Activated naive CD4-positive, alpha-beta T cell treated with anti-CD3 and anti-CD28 coated beads, Interleukin-2, amount 50 U/mL, for 72 hours (primary cell): ENCODE data around the gene TMC3. TPM values are rescaled to one million over a fixed set of nuclear protein-coding genes. Genes with fewer than 3 reads are reported as not detected.
"Not testable (repeated sequence)": the region's sequence is repeated elsewhere in the genome, so short reads cannot be mapped to it uniquely, and the experiment has no call there.

ENCODE experiments used
- ATAC-seq, 2 donors: fragments of 150-1000 bp; cut with Tn5 transposase; 2 replicates each; pipeline ENCODE4 v1.10.0; 2021; ENCODE audit warnings: mild to moderate bottlenecking in 2 of 2, moderate library complexity in 2 of 2
- DNase-seq, 2 donors: peaks; one replicate each; pipeline ENCODE4 v3.0.0; 2021 to 2022; ENCODE audit warnings: low spot score in 2 of 2
- H3K27ac Mint-ChIP-seq, 2 donors: one replicate each; pipeline ENCODE4 v1.8.0; 2022; ENCODE audit warnings: mild to moderate bottlenecking in 2 of 2, mixed read lengths in 2 of 2
- H3K36me3 Mint-ChIP-seq, 2 donors: one replicate each; pipeline ENCODE4 v1.8.0; 2022; ENCODE audit warnings: mixed read lengths in 2 of 2
- H3K9me3 Mint-ChIP-seq, 2 donors: one replicate each; pipeline ENCODE4 v1.8.0; 2022; ENCODE audit warnings: mixed read lengths in 2 of 2
- total RNA-seq, 2 donors: library from RNA; stranded (reverse); gene quantifications; one replicate each; pipeline ENCODE4 v1.2.3, GENCODE V29; 2022

TMC3 gene
- total RNA-seq, 2 donors from 2014 or later, result not detected

DNA sequence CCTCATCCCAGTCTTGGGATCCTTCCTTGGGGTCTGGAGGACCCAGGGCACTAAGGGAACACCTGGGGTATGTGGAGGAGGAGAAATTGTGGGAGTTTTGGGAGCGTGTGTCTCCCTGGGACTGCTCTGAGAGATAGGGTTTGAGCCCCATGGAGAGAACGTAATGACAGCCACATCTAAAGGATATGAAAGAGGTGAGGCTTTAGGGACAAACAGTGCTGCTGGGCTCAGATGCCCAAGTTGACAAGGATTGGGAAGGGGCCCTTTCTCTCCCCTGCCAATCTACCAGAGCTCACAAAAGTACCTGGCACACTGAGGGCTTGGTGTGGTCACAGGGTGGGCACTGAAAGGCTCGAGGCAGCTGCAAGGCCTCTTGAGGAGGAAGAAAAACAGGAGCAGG, 36.8 kb downstream of the TMC3 start:
- Mint-ChIP-seq H3K27ac (no peak overlapping the region), H3K9me3 (no peaks in the 10 kb centered on the region), H3K36me3 (no peaks in the 10 kb centered on the region)
- DNase-seq (no peak), ATAC-seq (no peak)

DNA sequence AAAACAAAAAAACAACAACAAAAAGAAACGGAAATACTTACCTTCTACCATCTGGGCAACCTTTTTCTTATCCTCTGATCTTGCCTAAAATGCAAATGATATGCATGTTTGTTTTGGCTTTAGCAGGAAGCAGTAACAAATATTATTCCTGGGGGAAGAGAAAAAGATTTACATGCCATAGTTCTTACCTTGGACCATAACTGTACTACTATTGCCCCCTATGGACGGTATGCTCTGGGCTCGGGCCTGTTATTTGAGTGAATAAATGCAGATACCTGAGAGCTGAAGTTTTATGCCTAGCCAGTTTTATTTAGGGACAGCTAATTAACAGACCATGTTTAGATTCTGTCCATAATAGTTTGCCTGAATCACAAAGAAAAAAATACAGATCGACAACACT, 37.4 kb downstream of the TMC3 start:
- Mint-ChIP-seq H3K9me3 (no peaks in the 10 kb centered on the region), H3K27ac (peak overlapping the region in 1 of 2 donors; percentile 85), H3K36me3 (no peaks in the 10 kb centered on the region)
- no peak for DNase-seq
- peak in 1 of 2 donors; percentile 51 for ATAC-seq

DNA sequence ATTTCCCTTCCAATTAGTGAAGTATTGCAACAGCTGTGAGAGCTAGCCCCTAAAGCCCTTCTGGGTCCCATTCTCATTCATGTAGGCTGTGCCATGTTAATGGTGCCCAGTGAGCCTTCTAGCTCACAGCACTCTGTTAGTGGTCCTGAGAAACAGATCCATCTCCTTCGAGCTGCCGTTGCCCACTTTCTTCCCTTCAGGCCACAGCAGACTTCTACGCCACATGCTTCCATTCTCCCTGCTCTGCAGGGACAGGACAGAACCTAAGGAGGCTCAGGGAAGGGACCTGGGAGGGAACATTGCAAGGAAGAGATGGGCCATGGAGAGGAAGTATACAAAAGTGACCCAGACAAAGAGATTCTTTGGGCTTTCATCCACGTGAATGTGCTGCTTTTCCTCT, 38.4 kb downstream of the TMC3 start:
- no peak for ATAC-seq

DNA sequence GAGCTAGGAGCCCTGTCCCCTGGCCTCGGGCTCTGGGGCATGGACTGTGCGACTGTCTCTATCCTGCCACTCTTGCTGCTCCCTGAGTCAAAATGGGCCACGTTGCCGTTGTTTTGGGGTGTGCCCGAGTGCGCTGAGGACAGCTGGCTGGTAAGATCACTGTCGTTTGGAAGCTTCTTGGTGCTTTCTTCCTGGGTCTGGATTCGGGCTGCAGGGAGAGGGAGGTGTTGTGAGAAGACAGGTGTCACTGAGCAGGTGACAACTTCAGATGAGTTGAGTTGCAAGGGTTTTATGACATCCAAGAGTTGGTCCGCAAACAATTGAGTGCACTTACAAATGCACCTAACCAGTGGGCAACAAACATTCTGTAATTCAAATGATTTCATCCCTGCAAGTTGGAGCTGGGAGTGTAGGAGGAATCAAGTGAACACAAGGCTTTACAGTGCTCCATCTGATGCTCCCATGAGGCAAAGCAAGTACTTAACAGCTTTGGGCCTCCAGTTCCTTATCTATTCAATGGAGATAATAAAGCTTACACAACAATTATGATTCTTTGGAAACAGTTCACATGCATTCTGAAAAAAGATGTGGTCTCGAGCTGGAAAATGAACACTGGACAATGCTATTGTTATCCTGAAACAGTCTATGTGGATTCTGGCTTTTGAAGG, 39.1 kb downstream of the TMC3 start:
- Mint-ChIP-seq H3K9me3 (no peaks in the 10 kb centered on the region), H3K36me3 (no peaks in the 10 kb centered on the region), H3K27ac (no peak overlapping the region)
- no peak for DNase-seq
- no peak for ATAC-seq

More for the DNA sequence above, 38.4 kb downstream of the TMC3 start:
- DNase-seq, result no peak
- Mint-ChIP-seq H3K27ac (no peak overlapping the region), H3K9me3 (no peaks in the 10 kb centered on the region), H3K36me3 (no peaks in the 10 kb centered on the region)

DNA sequence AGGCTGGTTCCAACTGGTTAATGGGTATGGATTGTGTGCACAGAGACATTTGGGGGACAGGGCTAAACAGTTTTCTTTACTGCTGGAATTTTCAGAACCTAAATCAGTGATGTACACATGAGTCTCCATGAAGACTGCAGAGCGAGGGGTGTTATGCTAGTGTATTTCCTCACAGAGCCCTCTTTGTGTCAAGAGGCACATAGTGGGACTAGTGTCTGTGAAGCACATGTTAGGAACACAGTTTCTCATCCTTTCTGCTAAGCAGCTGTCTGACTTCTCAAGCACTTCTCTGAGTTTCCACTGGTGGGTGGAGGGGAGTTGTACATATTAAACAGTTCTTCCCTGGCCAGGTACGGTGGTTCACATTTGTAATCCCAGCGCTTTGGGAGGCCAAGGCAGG, 40.6 kb downstream of the TMC3 start:
- Mint-ChIP-seq H3K36me3 (peaks cover 0 to 6% of the 10 kb centered on the region in 2 donors), H3K9me3 (no peaks in the 10 kb centered on the region), H3K27ac (no peak overlapping the region)
- no peak for DNase-seq
- no peak for ATAC-seq

DNA sequence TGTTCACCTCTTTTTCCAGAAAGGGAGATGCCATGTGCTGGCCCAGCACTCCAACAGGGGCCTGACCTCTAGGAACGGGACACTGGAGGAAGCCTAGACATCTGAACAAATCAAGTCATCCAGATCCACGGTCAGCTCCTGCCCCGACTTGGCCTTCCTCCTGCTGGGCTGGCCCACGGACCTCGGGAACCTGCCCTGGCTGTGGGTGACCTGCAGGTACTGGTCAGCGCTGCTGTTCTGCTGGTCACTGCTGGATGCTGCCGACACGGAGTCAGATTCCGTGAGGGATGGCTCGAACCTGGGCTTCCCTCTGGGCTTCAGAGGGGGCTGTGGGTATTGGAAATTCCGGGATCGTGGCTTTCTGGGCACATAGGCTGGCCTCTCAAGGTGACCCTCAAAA, 41.7 kb downstream of the TMC3 start:
- DNase-seq (no peak), ATAC-seq (no peak)
- no peaks in the 10 kb centered on the region for H3K9me3 Mint-ChIP-seq
- no peak overlapping the region for H3K27ac Mint-ChIP-seq
- H3K36me3 Mint-ChIP-seq, result peaks cover 0 to 6% of the 10 kb centered on the region in 2 donors

DNA sequence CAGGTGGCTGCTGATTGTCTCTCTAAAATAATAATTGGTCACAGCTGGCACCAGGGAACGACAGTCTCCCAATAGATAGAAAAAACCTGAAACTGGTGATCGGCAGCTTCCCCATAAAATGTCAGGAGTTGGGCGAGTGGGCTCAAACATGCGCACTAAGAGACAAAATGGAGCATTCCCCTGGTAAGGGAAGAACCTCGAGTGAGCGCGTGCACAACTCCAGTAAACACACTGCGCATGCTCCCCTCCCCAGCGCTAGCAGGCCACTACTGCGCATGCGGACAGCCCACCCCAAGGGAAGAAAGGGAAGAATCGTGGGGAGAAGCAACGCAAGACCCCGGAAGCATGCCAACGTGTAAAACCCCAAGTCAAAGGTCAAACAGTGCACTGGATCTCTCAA, 42.4 kb downstream of the TMC3 start:
- no peak for ATAC-seq
- no peak for DNase-seq
- Mint-ChIP-seq H3K36me3 (peaks cover 0 to 6% of the 10 kb centered on the region in 2 donors), H3K27ac (no peak overlapping the region), H3K9me3 (no peaks in the 10 kb centered on the region)

DNA sequence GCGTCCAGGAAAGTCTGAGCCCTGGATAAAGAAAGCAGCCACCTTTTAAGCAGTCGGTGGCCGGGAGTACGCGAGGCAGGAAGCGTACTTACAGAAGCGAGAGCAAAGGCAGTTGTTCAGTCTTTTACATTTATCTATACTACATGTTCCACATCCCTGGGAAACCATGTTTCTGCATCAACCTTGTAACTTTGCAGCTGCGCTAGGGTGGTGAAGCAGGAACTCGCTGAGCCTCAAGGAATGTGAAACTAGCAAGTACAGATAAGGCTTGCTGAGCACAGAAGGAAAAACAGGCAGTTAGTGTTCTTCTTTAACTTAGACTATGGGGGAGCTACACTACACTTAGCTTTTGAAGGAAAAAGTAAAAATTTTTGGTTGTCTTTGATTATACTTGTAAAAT, 42.9 kb downstream of the TMC3 start:
- not testable (repeated sequence) for DNase-seq, ATAC-seq

DNA sequence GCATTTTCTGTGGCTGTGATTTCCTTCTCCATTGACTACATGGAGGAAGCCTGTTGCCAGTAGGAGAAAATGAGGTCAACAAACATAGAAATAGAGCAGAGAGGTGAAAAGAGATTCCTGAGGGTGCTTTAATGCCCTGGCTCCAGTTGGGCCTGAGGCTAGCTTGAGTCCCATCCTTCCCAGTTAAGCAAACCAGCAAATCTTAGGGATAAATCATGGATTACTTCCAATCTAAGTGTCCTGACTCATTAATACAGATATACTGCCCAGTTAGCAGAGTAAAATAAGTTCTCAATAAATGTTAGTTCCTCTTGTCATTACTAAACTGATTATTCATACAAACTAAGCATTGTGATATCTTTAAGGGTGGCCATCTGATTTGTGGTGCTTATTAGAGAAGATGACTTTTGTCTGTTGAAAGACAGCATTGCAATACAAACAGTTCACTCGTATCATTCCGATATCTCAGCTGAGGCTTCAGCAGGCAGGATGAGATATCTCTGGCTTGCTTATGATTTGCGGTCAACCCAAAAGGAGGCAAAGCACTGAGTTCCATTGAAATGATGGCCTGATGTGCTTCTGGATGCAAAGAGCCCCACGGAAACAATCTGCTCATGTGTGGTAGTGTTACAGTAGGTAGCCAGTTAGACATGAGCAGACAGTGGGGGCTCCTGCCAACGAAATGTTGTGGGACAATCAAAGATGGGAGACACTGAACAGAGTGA, 43.5 kb downstream of the TMC3 start:
- no peaks in the 10 kb centered on the region for H3K9me3 Mint-ChIP-seq
- DNase-seq (no peak), ATAC-seq (no peak)
- H3K36me3 Mint-ChIP-seq, result peaks cover 0 to 6% of the 10 kb centered on the region in 2 donors
- H3K27ac Mint-ChIP-seq, result peak overlapping the region; percentile 26 to 41

More for the DNA sequence above, 42.9 kb downstream of the TMC3 start:
- H3K9me3 Mint-ChIP-seq, H3K36me3 Mint-ChIP-seq: not testable (repeated sequence)
- peak overlapping the region; percentile 26 to 41 for H3K27ac Mint-ChIP-seq

DNA sequence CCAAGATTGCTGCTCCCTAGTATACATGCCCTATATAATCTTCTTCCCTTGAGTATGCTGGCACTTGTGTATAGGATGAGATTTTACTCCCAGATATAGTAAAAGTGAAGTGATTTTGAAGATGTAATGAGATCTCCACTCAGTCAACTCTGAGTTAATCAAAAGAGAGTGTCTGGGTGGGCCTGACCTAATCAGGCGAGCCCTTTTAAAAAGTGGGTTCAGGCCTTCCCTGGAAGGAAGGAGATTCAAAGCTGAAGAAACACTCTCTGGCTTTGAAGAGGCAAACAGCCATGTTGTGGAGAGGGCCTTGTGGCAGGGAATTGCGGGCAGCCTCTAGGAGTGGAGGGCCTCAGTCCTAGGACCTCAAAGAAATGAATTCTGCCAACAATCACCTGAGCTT, 44.6 kb downstream of the TMC3 start:
- peaks cover 1 to 6% of the 10 kb centered on the region in 2 donors for H3K36me3 Mint-ChIP-seq
- ATAC-seq (no peak), DNase-seq (no peak)
- H3K9me3 Mint-ChIP-seq, result no peaks in the 10 kb centered on the region
- no peak overlapping the region for H3K27ac Mint-ChIP-seq

DNA sequence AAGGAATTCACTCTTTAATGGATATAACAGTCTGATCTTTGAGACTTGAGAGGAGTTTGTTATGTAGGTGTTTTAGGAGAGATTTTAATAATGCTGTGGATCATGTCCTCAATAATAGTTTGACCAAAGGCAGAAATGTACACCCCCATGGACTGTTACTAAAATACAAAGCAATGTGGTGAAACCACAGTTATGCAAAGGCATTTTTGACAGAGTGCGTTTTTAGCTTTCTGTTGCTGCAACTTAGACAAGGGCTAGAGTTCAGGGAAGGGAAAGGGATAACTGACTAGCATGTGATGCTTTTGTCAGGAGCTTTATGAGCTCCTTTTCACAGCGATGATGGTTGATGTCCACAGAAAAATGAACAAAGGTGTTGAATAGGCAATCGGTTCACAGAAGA, 46.5 kb downstream of the TMC3 start:
- H3K27ac Mint-ChIP-seq, result no peak overlapping the region
- DNase-seq (no peak), ATAC-seq (no peak)
- no peaks in the 10 kb centered on the region for H3K9me3 Mint-ChIP-seq
- H3K36me3 Mint-ChIP-seq, result peaks cover 5 to 6% of the 10 kb centered on the region in 2 donors

DNA sequence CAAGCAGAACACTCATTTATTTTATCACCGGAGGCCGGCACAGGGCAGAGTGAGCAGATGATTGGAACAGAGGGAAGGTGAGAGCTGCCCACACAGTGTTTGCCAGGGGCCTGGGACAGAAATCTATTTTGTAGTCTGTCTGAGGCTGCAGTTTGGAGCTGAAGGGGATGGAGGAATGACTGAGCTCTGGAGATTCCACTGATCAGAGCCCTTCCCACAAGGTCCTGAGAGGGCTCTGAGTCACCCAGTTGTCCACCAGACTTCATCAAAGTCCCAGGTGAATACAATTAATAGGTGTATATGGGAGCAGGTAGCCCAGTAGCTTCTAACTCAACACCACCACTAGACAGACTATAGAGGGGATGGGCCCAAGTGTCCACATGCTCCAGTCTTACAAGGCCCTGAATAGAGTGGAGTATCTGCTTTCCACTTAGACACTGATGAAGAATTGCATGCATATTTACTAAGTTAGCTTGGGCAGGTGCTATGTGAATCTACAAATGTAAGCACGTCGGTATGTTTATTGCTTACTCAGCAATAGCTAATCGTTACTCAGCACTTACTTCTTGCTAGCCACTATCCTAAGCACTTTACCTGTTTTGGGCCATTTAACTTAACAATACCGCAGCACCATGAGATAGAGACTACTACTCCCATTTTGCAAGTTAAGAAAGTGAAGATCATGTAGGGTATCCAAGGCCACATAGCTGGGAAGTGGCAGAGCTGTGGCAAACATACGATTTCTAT, 47.4 kb downstream of the TMC3 start:
- ATAC-seq (no peak), DNase-seq (no peak)
- Mint-ChIP-seq H3K36me3 (peaks cover 5 to 6% of the 10 kb centered on the region in 2 donors), H3K27ac (no peak overlapping the region), H3K9me3 (no peaks in the 10 kb centered on the region)

DNA sequence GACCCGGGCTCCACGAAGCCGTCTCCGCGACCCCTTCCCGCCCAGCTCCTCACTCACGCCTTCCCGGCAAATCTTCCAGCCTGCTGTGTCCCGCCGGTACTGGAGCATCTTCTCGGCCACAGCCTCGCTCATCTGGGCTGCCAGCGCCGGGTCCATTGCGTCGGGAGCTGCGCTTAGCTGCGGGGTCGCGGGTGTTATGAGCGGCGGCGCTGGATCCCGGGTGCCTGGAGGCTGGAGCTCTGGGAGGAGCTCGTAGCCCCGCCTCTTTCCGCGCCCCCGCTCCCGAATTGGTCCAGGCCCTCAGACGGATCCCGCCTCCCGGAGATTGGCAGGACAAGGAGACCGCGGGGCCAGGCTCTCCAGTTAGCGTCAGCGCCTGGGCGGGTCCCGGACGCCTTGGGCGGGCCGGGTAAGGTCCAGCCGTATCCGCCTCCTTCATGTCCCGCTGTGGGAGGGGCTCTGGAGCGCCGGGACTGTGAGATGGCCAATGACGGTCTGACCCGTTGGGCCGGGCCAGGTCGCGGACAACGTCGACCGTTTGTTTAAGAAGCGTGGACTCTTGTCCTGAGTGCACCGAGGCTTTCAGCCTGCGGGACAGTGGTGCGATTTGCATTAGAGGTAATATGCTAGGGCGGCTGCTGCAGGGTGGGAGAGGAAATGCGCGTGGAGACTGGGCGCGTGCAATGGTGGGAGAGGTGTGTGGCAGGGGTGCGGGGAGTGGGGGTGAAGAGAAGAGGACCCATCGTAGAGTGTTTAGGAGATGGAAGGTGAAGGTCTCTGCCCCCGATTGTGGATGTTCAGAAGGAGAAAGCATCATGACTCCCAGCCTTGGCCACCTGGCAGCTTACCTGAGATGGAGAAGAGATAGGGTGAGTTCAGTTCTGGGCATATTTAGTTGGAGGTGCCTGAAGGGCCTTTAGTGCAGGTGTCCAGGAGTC, 49.8 kb downstream of the TMC3 start, which contains the start of gene STARD5:
STARD5 (minus strand) TSS at position 198 of the 938 bp plus-strand sequence; CDS start at position 156, 42 bp downstream.
- no peaks in the 10 kb centered on the region for H3K9me3 Mint-ChIP-seq
- peak; percentile 97 to 98 for DNase-seq
- peak within 1 kb of the TSS; percentile 74 to 94 for H3K27ac Mint-ChIP-seq
- H3K36me3 Mint-ChIP-seq, result peaks cover 2 to 5% of the 10 kb centered on the region in 2 donors
- ATAC-seq, result peak; percentile 100

DNA sequence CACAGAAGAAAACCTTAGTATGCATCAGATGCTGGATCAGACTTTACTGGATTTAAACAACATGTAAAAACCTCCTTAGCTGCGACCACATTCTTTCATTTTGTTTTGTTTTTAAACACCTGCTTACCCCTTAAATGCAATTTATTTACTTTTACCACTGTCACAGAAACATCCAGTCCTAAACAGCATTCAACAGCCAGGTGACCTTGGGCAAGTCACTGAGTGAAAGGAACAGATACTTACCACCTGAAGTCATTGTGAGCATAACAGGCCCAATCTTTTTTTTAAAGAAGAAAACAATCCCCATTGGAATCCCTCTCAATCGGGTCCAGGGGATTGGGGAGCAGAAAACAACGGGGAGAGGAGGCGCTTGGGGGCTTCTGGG, 50.5 kb downstream of the TMC3 start:
- H3K36me3 Mint-ChIP-seq, result peaks cover 0 to 9% of the 10 kb centered on the region in 2 donors
- ATAC-seq (no peak), DNase-seq (no peak)
- H3K27ac Mint-ChIP-seq, result peak overlapping the region; percentile 74 to 84
- no peaks in the 10 kb centered on the region for H3K9me3 Mint-ChIP-seq

DNA sequence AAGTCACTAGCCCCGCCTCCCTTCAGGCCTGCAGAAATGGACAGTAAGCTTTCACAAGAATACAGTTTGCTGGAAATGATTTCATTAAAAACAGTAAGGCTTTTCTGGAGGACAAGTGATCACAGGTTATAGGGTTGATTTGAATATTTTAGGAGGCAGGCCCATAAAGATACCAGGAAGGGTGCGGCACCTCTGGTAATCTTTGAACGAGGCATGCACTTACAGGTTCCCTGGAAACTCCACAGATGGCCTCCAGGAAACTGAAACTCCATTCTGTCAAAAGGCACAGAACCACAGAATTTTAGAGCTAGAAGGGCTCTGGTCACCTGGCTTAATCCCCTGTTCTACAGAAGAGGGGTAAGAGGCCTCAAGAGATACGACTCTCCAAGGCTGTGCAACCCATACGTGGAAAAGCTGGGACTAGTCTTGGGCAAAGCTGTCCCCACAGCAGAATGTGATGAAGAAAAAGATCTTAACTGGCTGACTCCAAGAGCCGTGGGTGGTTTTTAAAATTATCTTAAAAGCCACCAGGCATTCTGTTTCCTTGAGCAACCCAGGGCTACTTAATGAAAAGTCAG, 51.2 kb downstream of the TMC3 start:
- no peak for ATAC-seq
- Mint-ChIP-seq H3K9me3 (no peaks in the 10 kb centered on the region), H3K27ac (no peak overlapping the region), H3K36me3 (peaks cover 0 to 15% of the 10 kb centered on the region in 2 donors)
- DNase-seq, result no peak

DNA sequence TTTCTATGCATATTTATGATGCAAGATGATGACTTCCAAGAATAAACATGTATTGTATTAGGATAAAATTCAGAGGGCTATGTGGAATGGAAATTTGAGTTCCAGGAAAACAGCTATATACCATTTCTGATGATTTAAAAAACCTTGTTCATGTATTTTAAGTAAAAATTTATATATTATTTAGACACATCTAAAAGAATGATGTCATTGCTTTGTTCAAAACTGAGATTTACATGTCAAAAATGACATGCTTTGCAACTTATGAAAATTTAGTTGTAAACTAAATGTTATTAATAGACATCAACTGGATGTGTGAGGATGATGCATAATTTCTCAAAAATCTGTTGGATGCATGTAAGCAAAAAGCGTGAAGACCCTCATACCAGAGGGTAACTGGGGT, 52.3 kb downstream of the TMC3 start:
- DNase-seq (no peak), ATAC-seq (no peak)
- Mint-ChIP-seq H3K36me3 (peaks cover 1 to 15% of the 10 kb centered on the region in 2 donors), H3K27ac (no peak overlapping the region), H3K9me3 (no peaks in the 10 kb centered on the region)
